Fibroblast of lung (primary cell): ENCODE data around the gene VKORC1L1.

Experiments used
- EZH2 ChIP-seq: IDR thresholded peaks from 2 replicates; pipeline ENCODE4 v1.5.1; 2012; ENCODE audit warnings: low read length, control low read depth, mild to moderate bottlenecking; ENCODE audit errors: missing control alignments
- TF ChIP-seq, protein P1 (sequence below), 2 donors: IDR thresholded peaks in 1 of 2; conservative IDR thresholded peaks in 1 of 2; 1 replicate in 1 of 2; 2 replicates in 1 of 2; pipeline ENCODE4 v1.5.1; 2011 to 2012; ENCODE audit warnings: low read length in 2 of 2, control low read depth in 1 of 2, inconsistent platforms in 1 of 2, low read depth in 1 of 2, mild to moderate bottlenecking in 1 of 2

DNA sequence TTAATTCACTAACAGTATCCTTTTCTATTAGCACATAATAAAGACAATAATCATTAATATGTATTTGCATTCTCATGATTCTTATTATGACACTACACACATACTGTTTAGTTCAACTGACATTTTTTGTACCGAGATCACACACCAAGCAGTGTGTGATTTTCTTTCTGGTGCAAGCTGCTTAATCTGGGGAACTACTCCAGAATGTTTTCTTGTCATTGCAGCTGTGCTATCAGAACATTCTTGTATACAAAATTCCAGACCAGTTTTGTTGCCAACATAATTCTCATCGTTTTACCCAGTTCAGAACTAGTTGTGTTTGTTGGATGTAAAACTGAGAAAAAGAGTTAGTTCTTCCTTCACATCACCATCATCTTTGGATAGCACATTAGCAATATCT lies 37.4 kb downstream of the VKORC1L1 start:
- TF ChIP-seq, protein P1, sequence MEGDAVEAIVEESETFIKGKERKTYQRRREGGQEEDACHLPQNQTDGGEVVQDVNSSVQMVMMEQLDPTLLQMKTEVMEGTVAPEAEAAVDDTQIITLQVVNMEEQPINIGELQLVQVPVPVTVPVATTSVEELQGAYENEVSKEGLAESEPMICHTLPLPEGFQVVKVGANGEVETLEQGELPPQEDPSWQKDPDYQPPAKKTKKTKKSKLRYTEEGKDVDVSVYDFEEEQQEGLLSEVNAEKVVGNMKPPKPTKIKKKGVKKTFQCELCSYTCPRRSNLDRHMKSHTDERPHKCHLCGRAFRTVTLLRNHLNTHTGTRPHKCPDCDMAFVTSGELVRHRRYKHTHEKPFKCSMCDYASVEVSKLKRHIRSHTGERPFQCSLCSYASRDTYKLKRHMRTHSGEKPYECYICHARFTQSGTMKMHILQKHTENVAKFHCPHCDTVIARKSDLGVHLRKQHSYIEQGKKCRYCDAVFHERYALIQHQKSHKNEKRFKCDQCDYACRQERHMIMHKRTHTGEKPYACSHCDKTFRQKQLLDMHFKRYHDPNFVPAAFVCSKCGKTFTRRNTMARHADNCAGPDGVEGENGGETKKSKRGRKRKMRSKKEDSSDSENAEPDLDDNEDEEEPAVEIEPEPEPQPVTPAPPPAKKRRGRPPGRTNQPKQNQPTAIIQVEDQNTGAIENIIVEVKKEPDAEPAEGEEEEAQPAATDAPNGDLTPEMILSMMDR (conservative IDR thresholded peaks at IDR 0.05 in 1 of 2, IDR thresholded peaks at IDR 0.05 in 1 of 2; ENCODE audit: low read depth in 1 of 2, low read length in 2 of 2), result no peak
- no peak for TF ChIP-seq EZH2
